Effector memory CD4-positive, alpha-beta T cell (primary cell): ENCODE data around the gene DDX4.
"Not testable (repeated sequence)": the region's sequence is repeated elsewhere in the genome, so short reads cannot be mapped to it uniquely, and the experiment has no call there.

Source experiments
- DNase-seq, 3 donors: peaks; one replicate each; pipeline ENCODE4 v3.0.0-alpha.2; 2020
- H3K27ac ChIP-seq: 2 replicates; pipeline ENCODE4 v1.7.0; 2013; ENCODE audit warnings: mild to moderate bottlenecking, low read length, moderate library complexity; ENCODE audit not compliant: insufficient read depth, poor library complexity, severe bottlenecking
- H3K27me3 ChIP-seq: replicated peaks from 2 replicates; pipeline ENCODE4 v1.7.0; 2013; ENCODE audit warnings: mild to moderate bottlenecking, low read length; ENCODE audit not compliant: insufficient read depth, control insufficient read depth, poor library complexity, severe bottlenecking
- H3K36me3 ChIP-seq: 2 replicates; pipeline ENCODE4 v1.7.0; 2013; ENCODE audit warnings: mild to moderate bottlenecking, low read length, moderate library complexity; ENCODE audit not compliant: control insufficient read depth, insufficient read depth
- H3K4me1 ChIP-seq: 2 replicates; pipeline ENCODE4 v1.7.0; 2013; ENCODE audit warnings: low read length, mild to moderate bottlenecking; ENCODE audit not compliant: control insufficient read depth, insufficient read depth, poor library complexity, severe bottlenecking
- H3K4me3 ChIP-seq: 2 replicates; pipeline ENCODE4 v1.7.0; 2013; ENCODE audit warnings: low read length, low read depth, mild to moderate bottlenecking; ENCODE audit not compliant: insufficient read depth, poor library complexity, severe bottlenecking
- H3K9me3 ChIP-seq: 2 replicates; pipeline ENCODE4 v1.7.0; 2013; ENCODE audit warnings: mild to moderate bottlenecking, low read length, moderate library complexity; ENCODE audit not compliant: control insufficient read depth

Gene DDX4

DNA sequence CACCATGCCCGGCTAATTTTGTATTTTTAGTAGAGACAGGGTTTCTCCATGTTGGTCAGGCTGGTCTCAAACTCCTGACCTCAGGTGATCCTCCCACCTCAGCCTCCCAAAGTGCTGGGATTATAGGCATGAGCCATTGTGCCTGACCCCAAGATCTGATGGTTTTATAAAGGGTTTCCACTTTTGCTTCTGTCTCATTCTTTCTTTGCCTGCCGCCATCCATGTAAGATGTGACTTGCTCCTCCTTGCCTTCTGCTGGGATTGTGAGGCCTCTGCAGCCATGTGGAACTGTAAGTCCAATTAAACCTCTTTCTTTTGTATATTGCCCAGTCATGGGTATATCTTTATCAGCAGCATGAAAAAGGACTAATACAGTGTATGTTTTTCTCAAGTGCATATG, 18.8 kb upstream of the DDX4 start:
- DNase-seq, H3K36me3 ChIP-seq, H3K4me3 ChIP-seq, H3K4me1 ChIP-seq, H3K9me3 ChIP-seq, H3K27me3 ChIP-seq, H3K27ac ChIP-seq: not testable (repeated sequence)

- H3K9me3 ChIP-seq = no peaks in the 10 kb centered on the region
- DNase-seq = no peak
- no peaks in the 10 kb centered on the region for H3K27me3 ChIP-seq
- no peaks in the 10 kb centered on the region for H3K36me3 ChIP-seq
- no peak overlapping the region for H3K27ac ChIP-seq
- no peak overlapping the region for H3K4me3 ChIP-seq
- H3K4me1 ChIP-seq = no peaks in the 10 kb centered on the region
These were observed 17.6 kb upstream of the DDX4 start for GRCh38 chr5:55720188-55720703.

GRCh38 chr5:55724281-55724680, 13.6 kb upstream of the DDX4 start:
- Histone ChIP-seq H3K4me3 (no peak overlapping the region), H3K4me1 (no peaks in the 10 kb centered on the region), H3K27me3 (no peaks in the 10 kb centered on the region), H3K27ac (no peak overlapping the region), H3K36me3 (no peaks in the 10 kb centered on the region), H3K9me3 (no peaks in the 10 kb centered on the region)
- DNase-seq = no peak

GRCh38 chr5:55731848-55732247, 6.0 kb upstream of the DDX4 start:
- H3K9me3 ChIP-seq = no peaks in the 10 kb centered on the region
- H3K4me1 ChIP-seq = no peaks in the 10 kb centered on the region
- no peaks in the 10 kb centered on the region for H3K27me3 ChIP-seq
- no peaks in the 10 kb centered on the region for H3K36me3 ChIP-seq
- H3K27ac ChIP-seq = no peak overlapping the region
- no peak for DNase-seq
- H3K4me3 ChIP-seq = no peak overlapping the region

DNA sequence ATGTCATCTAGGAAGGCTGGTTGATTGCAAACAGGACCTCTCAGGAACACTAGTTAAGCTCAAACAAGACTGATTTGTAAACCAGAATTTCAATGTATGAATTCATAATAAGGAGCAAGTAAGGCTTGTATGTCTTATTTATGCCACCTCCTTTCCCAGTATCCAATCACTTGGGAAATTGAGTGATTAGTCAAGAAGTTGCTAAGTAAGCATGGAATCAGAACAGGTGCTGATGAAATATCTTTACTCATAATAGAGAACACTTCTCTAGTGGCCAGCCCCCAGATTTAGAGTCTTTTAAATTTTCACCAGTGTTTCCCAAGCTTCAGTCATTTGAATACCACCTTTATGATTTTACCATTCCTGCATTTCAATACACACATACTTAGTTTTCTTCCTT, 5.3 kb upstream of the DDX4 start:
- no peaks in the 10 kb centered on the region for H3K9me3 ChIP-seq
- no peaks in the 10 kb centered on the region for H3K4me1 ChIP-seq
- H3K27me3 ChIP-seq = no peaks in the 10 kb centered on the region
- no peak for DNase-seq
- no peak overlapping the region for H3K27ac ChIP-seq
- no peaks in the 10 kb centered on the region for H3K36me3 ChIP-seq
- no peak overlapping the region for H3K4me3 ChIP-seq

DNA sequence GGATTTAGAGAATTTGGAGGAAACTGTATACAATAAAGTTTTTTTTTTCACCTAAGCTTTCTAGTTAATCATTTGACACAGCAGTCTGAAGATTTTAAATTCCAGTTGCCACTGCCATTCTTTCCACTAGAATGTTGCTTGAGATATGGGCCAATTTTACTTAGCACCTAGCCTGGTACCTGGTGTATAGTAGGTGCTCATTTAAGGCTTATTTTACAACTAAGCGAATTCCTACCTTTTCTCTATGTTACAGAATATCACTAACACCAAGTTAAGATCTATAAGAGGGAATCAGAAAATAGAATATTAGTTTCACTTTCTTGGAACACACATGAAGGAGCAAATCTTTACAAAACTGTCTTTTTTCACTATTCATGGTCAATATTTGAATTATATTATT, 3.2 kb upstream of the DDX4 start:
- Histone ChIP-seq H3K4me1 (no peaks in the 10 kb centered on the region), H3K27ac (no peak overlapping the region), H3K27me3 (no peaks in the 10 kb centered on the region), H3K9me3 (no peaks in the 10 kb centered on the region), H3K4me3 (no peak overlapping the region), H3K36me3 (no peaks in the 10 kb centered on the region)
- no peak for DNase-seq

DNA sequence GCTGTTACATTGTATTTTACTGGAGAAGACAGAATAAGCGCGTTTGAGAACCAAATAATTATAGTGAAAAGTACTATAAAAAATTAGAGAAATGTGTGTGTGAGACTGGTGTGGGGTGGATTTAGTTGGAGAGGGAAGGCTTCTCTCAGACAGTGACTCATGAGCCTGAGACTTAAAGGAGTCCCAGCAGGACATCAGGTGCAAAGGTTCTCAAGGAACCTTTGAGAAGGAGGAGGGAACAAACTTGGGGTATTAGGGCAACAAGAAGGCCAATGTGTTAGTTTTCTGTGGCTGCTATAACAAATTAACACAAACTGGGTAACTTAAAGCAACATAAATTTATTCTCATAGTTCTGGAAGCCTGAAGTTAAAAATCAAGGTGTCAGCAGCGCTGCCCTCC, 4.9 kb downstream of the DDX4 start:
- Histone ChIP-seq H3K27me3 (no peaks in the 10 kb centered on the region), H3K4me1 (no peaks in the 10 kb centered on the region), H3K9me3 (no peaks in the 10 kb centered on the region), H3K4me3 (no peak overlapping the region), H3K36me3 (no peaks in the 10 kb centered on the region), H3K27ac (no peak overlapping the region)
- no peak for DNase-seq

GRCh38 chr5:55747778-55748318, 10.0 kb downstream of the DDX4 start:
- Histone ChIP-seq H3K36me3 (no peaks in the 10 kb centered on the region), H3K9me3 (no peaks in the 10 kb centered on the region), H3K27me3 (no peaks in the 10 kb centered on the region), H3K4me1 (no peaks in the 10 kb centered on the region), H3K4me3 (no peak overlapping the region), H3K27ac (no peak overlapping the region)
- DNase-seq = no peak

DNA sequence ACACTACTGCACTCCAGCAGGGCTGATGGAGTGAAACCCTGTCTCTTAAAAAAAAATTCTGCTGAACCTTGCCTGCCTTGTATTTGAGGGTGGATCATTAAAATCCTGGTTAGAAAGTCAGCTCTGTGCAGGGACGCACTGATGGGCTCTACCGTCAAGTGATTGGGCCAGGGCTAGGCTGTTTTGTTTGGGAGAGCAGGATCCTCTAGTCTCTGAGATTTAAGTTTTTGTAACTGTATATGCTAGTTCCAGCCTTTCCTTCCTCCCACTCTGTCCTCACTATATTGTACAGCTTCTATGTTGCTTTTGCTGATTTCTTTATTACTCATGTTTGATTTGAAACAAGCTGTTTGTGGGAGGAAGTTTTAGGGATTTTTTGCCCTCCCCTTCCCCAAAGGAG, 11.5 kb downstream of the DDX4 start:
- Histone ChIP-seq H3K4me1 (no peaks in the 10 kb centered on the region), H3K4me3 (no peak overlapping the region), H3K36me3 (no peaks in the 10 kb centered on the region), H3K9me3 (no peaks in the 10 kb centered on the region), H3K27ac (no peak overlapping the region), H3K27me3 (no peaks in the 10 kb centered on the region)
- no peak for DNase-seq

DNA sequence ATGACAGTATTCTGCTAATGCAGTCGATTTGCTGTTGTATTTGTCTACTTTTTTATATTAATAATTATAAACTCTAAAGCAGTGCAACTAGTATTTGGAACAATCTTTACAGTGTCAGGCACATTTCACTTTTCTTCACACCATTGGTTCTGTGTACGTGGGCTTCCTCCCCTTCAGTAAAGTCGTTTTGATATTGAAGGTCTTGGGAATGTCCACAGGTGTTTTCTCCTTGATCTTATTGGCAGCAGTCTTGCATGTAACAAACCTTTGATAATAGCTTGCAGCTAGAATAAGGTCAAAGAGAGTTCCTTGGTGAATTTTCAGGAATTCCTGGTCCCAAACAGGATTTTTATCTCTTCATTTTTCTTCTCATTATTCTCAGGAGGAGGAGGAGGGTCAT, 12.2 kb downstream of the DDX4 start:
- no peaks in the 10 kb centered on the region for H3K4me1 ChIP-seq
- DNase-seq = no peak
- no peaks in the 10 kb centered on the region for H3K27me3 ChIP-seq
- H3K9me3 ChIP-seq = no peaks in the 10 kb centered on the region
- H3K36me3 ChIP-seq = no peaks in the 10 kb centered on the region
- H3K4me3 ChIP-seq = no peak overlapping the region
- H3K27ac ChIP-seq = no peak overlapping the region
